Activated naive CD8-positive, alpha-beta T cell (primary cell): ENCODE measurements around the gene HPX.

Experiments
- H3K27ac Mint-ChIP-seq: one replicate; pipeline ENCODE4 v1.8.0; 2021; ENCODE audit warnings: mixed read lengths
- H3K27me3 Mint-ChIP-seq: one replicate; pipeline ENCODE4 v1.8.0; 2021; ENCODE audit warnings: mixed read lengths
- H3K36me3 Mint-ChIP-seq: one replicate; pipeline ENCODE4 v1.8.0; 2021; ENCODE audit warnings: mixed read lengths
- H3K4me1 Mint-ChIP-seq: one replicate; pipeline ENCODE4 v1.8.0; 2021; ENCODE audit warnings: low read depth, mixed read lengths
- H3K4me3 Mint-ChIP-seq: one replicate; pipeline ENCODE4 v1.8.0; 2021; ENCODE audit warnings: mild to moderate bottlenecking, mixed read lengths
- H3K9me3 Mint-ChIP-seq: one replicate; pipeline ENCODE4 v1.8.0; 2021; ENCODE audit warnings: low read depth, mixed read lengths

Gene HPX

DNA sequence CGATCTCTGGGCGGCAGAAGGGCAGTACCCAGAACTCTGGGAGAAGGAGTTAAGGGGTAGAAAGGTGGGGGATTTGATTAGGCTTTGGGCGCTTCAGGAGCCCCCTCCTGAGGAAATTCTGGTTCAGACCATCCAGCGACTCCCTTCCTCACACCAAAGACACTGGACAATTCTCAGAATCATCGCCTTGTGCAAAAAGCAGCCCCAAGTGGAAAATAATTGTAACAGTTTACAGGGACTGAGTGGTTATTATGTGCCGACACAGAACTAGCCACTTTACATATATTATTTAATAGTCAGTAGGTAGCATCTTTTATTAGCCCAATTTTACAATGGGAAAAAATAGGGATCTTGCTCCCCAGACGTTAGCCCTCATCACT is 33.6 kb upstream of the HPX start:
- Mint-ChIP-seq H3K36me3 (peaks cover 2% of the 10 kb centered on the region), H3K27ac (peak overlapping the region; percentile 56), H3K27me3 (no peaks in the 10 kb centered on the region), H3K9me3 (no peaks in the 10 kb centered on the region), H3K4me3 (peak overlapping the region; percentile 69), H3K4me1 (peaks cover 24% of the 10 kb centered on the region)

DNA sequence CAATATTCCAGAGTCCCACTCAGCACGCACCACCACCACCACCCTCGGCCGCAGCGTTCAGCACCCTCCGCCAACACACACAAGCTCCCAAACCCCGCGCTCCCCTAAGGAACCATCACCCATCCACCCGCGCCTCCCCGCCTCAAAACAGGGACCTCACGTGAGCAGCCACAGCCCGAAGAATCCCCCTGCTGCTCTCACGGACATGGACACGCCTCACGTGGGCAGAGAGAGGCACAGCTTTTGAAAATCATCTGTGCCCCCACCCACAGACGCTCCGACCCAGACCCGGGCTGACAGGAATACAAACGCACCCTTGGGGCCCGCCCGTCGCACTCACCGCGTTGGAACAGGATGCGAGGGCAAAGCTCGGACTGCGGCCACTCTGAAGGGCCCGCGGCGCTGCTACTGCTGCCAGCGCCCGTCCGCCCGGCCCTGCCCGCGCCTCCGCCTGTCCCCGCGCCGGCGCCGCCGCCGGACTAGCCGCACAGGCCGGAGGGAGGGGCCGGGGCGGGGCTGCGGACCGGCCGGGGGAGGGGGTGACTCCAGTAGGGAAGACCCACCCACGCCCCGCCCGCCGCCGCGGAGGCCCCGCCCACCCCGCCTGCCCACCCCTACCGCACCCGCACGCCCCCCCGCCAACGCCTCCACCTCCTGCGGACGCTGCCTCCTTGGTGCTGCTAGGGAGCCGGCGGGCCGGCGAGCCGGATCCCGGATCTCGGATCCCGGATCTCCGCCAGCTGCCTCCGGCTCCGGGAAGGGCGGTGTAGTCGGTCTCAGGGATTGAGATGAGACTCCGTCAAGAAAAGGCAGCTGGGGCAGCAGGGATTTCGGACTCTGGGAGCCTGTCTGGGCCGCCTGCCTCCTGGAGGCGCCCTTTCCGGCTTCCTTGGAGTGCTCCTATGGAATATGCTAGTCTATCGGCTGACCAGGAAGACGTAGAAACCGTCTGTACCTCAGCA is 32.9 kb upstream of the HPX start, which contains the start of gene TRIM3:
TSS of gene TRIM3 (minus strand) at position 491 of the 962 bp plus-strand sequence. CDS start 8,246 bp downstream, outside the sequence.
- peaks cover 2% of the 10 kb centered on the region for H3K36me3 Mint-ChIP-seq
- H3K4me3 Mint-ChIP-seq = peak within 1 kb of the TSS; percentile 86
- H3K27me3 Mint-ChIP-seq = no peaks in the 10 kb centered on the region
- no peaks in the 10 kb centered on the region for H3K9me3 Mint-ChIP-seq
- H3K4me1 Mint-ChIP-seq = peaks cover 21% of the 10 kb centered on the region
- peak within 1 kb of the TSS; percentile 56 for H3K27ac Mint-ChIP-seq

- Mint-ChIP-seq H3K36me3 (peaks cover 2% of the 10 kb centered on the region), H3K4me3 (peak overlapping the region; percentile 73), H3K9me3 (no peaks in the 10 kb centered on the region), H3K27ac (no peak overlapping the region), H3K27me3 (no peaks in the 10 kb centered on the region), H3K4me1 (peaks cover 19% of the 10 kb centered on the region)
Measured at GRCh38 chr11:6472934-6473333, 32.1 kb upstream of the HPX start.

DNA sequence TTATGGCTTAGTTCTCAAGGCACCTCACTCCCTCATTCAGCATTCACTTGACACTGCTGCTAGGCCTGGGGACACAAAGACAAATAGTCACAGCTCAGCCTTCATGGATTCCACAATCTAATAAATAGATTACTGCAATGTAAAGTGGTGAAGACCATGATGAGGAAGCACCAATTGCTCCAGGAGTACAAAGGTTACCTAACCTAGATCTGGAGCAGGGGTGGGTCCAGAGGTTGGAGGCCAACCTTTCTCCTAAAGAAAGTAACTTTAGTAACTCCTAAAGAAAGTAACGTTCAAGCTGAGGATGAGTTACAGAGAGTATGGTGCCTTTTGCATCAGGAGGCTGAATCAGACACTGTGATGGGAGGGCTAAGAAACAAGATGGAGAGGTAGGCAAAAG is 28.8 kb upstream of the HPX start:
- Mint-ChIP-seq H3K4me3 (no peak overlapping the region), H3K27ac (no peak overlapping the region), H3K36me3 (peaks cover 6% of the 10 kb centered on the region), H3K9me3 (no peaks in the 10 kb centered on the region), H3K27me3 (no peaks in the 10 kb centered on the region), H3K4me1 (peaks cover 19% of the 10 kb centered on the region)

DNA sequence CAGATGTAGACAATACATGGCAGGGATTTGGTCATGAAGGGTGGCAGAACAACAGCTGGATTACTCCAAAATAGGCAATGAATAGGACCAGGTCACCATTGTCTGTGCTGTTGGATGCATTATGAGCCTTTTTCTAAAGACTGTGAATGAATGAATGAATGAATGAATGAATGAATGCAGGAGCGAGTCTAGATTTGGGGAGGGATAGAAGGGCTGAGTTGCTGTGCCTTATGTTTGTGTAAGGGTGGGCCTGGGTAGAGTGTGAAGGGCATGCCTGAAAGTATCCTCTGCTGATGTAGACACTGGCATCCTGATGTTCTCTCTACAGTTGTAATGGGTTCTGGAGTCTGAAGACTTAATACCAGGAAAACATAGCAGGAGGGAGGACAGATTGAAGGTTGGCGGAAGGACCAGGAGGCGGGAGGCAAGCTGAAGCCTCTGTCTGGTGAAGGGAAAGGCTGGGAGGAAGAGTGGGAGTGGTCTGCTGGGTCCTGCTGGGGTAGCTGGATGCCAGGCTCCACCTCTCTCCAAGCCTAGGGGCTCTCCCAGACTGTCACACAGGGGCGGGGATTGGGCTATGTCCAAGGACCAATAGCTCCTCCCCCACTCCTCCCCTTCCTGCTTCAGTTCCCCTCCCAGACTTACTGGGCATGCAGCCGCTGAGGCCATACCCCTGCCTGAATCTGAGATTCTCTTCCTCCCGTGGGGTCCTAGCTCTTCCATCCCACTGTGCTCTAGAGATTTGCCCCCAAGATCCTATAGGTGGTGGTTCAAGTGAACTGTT is 28.1 kb upstream of the HPX start:
- no peak overlapping the region for H3K27ac Mint-ChIP-seq
- H3K4me1 Mint-ChIP-seq = peaks cover 15% of the 10 kb centered on the region
- no peaks in the 10 kb centered on the region for H3K27me3 Mint-ChIP-seq
- peaks cover 12% of the 10 kb centered on the region for H3K36me3 Mint-ChIP-seq
- no peaks in the 10 kb centered on the region for H3K9me3 Mint-ChIP-seq
- H3K4me3 Mint-ChIP-seq = no peak overlapping the region

DNA sequence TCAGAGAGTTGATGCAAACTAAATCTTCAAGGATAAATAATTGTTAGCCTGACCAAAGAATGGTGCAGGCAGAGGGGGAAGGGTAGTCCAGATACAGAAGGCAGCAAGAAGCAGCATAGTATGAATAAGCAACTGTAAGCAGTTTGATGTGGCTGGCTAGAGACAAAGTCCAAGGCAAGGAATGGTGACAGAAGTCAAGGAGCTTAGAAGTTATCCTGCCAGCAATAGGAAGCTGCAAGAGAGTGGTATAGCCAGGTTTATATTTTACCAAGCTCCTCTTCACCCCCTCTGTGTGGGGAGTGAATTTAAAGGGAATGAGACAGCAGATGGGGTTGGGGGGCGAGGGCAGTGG is 18.3 kb upstream of the HPX start:
- no peaks in the 10 kb centered on the region for H3K9me3 Mint-ChIP-seq
- no peaks in the 10 kb centered on the region for H3K27me3 Mint-ChIP-seq
- no peaks in the 10 kb centered on the region for H3K4me1 Mint-ChIP-seq
- H3K4me3 Mint-ChIP-seq = no peak overlapping the region
- no peak overlapping the region for H3K27ac Mint-ChIP-seq
- peaks cover 17% of the 10 kb centered on the region for H3K36me3 Mint-ChIP-seq

DNA sequence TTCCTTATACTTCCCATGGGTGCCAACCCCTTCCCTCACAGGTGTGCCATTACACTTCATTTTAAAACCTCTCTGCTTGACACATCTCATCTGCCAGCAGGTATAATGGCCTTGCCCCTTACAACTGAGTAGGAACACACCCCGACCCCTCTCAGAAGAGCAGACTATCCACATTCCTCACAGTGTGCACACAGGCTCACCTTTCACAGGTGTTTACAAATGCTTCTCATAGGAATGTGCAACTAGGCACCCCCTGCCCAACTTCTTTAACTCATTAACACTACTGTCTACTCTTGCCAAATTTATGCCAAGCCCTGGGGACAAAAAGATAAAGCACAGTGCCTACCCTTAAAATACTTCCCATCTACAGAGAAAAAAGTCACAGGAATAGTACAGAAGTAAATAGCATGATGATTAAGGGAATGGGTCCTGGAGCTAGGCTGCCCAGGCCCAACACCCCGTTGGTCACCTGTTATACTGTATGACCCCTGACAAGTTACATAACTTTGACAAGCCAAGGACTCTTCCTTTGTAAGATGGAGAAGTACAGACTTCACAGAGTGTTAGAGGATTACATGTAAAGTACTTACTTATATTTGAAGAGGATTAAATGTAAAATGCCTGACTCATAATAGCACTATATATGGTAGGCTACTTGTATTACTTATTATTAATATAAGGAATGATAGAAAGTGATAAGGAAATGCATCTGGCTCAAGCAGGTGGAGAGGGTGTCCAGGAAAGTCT is 17.7 kb upstream of the HPX start:
- Mint-ChIP-seq H3K27me3 (no peaks in the 10 kb centered on the region), H3K27ac (no peak overlapping the region), H3K36me3 (peaks cover 12% of the 10 kb centered on the region), H3K9me3 (no peaks in the 10 kb centered on the region), H3K4me3 (no peak overlapping the region), H3K4me1 (no peaks in the 10 kb centered on the region)

- Mint-ChIP-seq H3K27ac (no peak overlapping the region), H3K9me3 (no peaks in the 10 kb centered on the region), H3K4me3 (no peak overlapping the region)
Measured at GRCh38 chr11:6457581-6458320, 17.0 kb upstream of the HPX start.

GRCh38 chr11:6456361-6457073 is 15.7 kb upstream of the HPX start:
- H3K4me3 Mint-ChIP-seq = no peak overlapping the region
- no peaks in the 10 kb centered on the region for H3K27me3 Mint-ChIP-seq
- H3K27ac Mint-ChIP-seq = no peak overlapping the region
- H3K36me3 Mint-ChIP-seq = peaks cover 9% of the 10 kb centered on the region
- no peaks in the 10 kb centered on the region for H3K9me3 Mint-ChIP-seq
- no peaks in the 10 kb centered on the region for H3K4me1 Mint-ChIP-seq

More at GRCh38 chr11:6457581-6458320, 17.0 kb upstream of the HPX start:
- Mint-ChIP-seq H3K27me3 (no peaks in the 10 kb centered on the region), H3K36me3 (peaks cover 9% of the 10 kb centered on the region), H3K4me1 (no peaks in the 10 kb centered on the region)

DNA sequence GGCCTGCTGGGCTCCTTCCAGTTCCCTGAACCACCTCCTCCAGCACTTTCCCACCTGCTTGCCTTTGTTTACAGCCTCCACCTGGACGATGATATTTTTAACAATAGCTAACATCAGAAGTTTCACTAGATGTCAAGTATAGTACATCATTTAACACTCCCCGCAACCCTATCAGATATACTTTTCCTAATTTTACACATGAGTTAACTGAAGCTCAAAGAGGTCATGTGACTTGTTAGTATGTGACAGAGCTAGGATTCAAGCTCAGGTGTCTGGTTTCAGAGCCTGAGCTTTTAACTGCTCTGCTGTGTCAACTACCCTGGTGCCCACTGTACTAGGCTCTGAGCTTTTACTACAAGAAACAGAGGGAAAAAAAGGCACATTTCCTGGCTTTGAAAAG is 14.3 kb upstream of the HPX start:
- no peaks in the 10 kb centered on the region for H3K27me3 Mint-ChIP-seq
- H3K36me3 Mint-ChIP-seq = peaks cover 5% of the 10 kb centered on the region
- no peaks in the 10 kb centered on the region for H3K9me3 Mint-ChIP-seq
- no peak overlapping the region for H3K27ac Mint-ChIP-seq
- no peak overlapping the region for H3K4me3 Mint-ChIP-seq
- no peaks in the 10 kb centered on the region for H3K4me1 Mint-ChIP-seq

DNA sequence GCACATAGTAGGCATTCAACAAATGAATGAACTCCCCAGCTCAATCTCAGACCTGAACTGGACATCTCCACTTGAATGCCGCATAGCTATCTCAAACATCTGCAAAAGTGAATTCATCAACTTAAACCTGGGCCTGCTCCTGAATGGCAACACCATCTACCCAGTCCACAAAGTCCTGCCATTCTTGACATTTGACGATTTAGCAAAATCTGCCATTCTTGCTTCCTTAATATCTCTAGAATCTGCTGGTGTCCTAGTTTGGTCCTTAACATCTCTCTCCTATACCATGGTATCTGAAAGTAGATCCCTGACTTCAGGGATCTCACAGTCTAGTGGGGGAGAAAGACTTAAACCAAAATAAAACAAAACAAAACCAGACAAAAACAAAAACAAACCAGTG is 12.4 kb upstream of the HPX start:
- Mint-ChIP-seq H3K36me3 (peaks cover 5% of the 10 kb centered on the region), H3K9me3 (no peaks in the 10 kb centered on the region), H3K4me1 (no peaks in the 10 kb centered on the region), H3K4me3 (no peak overlapping the region), H3K27me3 (no peaks in the 10 kb centered on the region), H3K27ac (no peak overlapping the region)

- no peaks in the 10 kb centered on the region for H3K9me3 Mint-ChIP-seq
- H3K4me1 Mint-ChIP-seq = no peaks in the 10 kb centered on the region
- H3K36me3 Mint-ChIP-seq = peaks cover 5% of the 10 kb centered on the region
- H3K27me3 Mint-ChIP-seq = no peaks in the 10 kb centered on the region
- no peak overlapping the region for H3K27ac Mint-ChIP-seq
- no peak overlapping the region for H3K4me3 Mint-ChIP-seq
Measured at GRCh38 chr11:6452219-6452618, 11.4 kb upstream of the HPX start.

DNA sequence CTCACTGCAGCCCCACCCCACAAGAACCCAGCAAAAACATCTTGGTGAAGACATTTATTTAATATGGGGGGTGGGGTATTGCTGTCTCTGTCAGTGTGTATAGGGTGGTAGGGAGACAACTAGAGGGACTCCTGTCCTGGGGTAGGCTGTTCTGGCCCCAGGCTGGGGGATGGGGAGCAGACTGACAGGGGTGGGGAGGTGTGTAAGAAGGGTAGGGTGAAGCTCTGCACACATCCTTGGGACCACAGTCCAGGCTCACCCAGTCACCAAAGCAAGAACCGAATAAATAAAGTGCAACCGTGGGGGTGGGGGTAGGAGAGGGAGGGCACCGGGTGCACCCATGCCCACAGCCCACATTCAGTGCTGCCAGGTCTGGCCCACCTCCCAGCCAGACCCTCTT is 7.8 kb upstream of the HPX start:
- Mint-ChIP-seq H3K9me3 (no peaks in the 10 kb centered on the region), H3K4me3 (no peak overlapping the region), H3K27me3 (no peaks in the 10 kb centered on the region), H3K4me1 (no peaks in the 10 kb centered on the region), H3K36me3 (no peaks in the 10 kb centered on the region), H3K27ac (no peak overlapping the region)
